DND-41 (cell line): Measurements from ENCODE around the gene SNAPC3.

Experiments
- EZH2 ChIP-seq: IDR thresholded peaks from 3 replicates; pipeline ENCODE4 v1.6.1; 2012; ENCODE audit warnings: borderline replicate concordance, low read depth, mild to moderate bottlenecking, moderate library complexity, low read length, inconsistent platforms; ENCODE audit not compliant: severe bottlenecking
- TF ChIP-seq, protein P1 (sequence below): IDR thresholded peaks from 2 replicates; pipeline ENCODE4 v1.5.1; 2012; ENCODE audit warnings: borderline replicate concordance, low read length, moderate library complexity, mild to moderate bottlenecking; ENCODE audit not compliant: poor library complexity, severe bottlenecking; ENCODE audit errors: extremely low read depth

DNA sequence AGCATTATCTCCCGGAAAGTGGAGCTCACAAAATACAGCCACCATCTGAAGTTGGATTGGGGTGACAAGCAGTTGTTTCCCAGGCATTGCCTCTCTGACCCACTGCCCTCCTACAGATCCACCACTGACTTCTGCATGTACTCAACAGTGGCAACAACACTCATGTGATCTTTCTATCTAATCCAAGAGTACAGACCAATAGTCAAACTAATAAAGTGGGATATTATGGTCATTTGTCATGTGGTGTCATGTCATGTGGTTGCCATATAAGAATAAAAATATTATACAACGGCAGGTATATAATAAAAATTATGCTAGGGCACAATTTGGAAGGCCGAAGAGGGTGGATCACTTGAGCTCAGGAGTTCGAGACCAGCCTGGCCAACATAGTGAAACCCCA is 33.0 kb upstream of the SNAPC3 start:
- TF ChIP-seq, protein P1, sequence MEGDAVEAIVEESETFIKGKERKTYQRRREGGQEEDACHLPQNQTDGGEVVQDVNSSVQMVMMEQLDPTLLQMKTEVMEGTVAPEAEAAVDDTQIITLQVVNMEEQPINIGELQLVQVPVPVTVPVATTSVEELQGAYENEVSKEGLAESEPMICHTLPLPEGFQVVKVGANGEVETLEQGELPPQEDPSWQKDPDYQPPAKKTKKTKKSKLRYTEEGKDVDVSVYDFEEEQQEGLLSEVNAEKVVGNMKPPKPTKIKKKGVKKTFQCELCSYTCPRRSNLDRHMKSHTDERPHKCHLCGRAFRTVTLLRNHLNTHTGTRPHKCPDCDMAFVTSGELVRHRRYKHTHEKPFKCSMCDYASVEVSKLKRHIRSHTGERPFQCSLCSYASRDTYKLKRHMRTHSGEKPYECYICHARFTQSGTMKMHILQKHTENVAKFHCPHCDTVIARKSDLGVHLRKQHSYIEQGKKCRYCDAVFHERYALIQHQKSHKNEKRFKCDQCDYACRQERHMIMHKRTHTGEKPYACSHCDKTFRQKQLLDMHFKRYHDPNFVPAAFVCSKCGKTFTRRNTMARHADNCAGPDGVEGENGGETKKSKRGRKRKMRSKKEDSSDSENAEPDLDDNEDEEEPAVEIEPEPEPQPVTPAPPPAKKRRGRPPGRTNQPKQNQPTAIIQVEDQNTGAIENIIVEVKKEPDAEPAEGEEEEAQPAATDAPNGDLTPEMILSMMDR, result no peak
- no peak for TF ChIP-seq EZH2
